Mesenchymal stem cell (in vitro differentiated cells and primary cell): ENCODE measurements around the gene ETF1.

Experiments
- DNase-seq: peaks from one replicate; pipeline ENCODE4 v3.0.0-alpha.2; 2013
- H2AFZ ChIP-seq: one replicate; pipeline ENCODE4 v1.6.1; 2013; ENCODE audit warnings: low read depth, mild to moderate bottlenecking, control low read depth, inconsistent platforms, low read length, moderate library complexity
- H2AK5ac ChIP-seq: 2 replicates; pipeline ENCODE4 v1.6.1; 2013; ENCODE audit warnings: low read length, moderate library complexity, mild to moderate bottlenecking, inconsistent platforms; ENCODE audit not compliant: severe bottlenecking
- H2BK120ac ChIP-seq: one replicate; pipeline ENCODE4 v1.6.1; 2013; ENCODE audit warnings: low read depth, mild to moderate bottlenecking, inconsistent platforms, low read length, moderate library complexity
- H2BK12ac ChIP-seq, 2 experiments: one replicate each; pipeline ENCODE4 v1.6.1; 2013; ENCODE audit warnings: inconsistent platforms in 2 of 2, low read length in 2 of 2, mild to moderate bottlenecking in 2 of 2, moderate library complexity in 2 of 2, control low read depth in 1 of 2
- H2BK15ac ChIP-seq: one replicate; pipeline ENCODE4 v1.6.1; 2013; ENCODE audit warnings: mild to moderate bottlenecking, low read depth, inconsistent platforms; ENCODE audit not compliant: poor library complexity, severe bottlenecking
- H2BK5ac ChIP-seq: 2 replicates; pipeline ENCODE4 v1.6.1; 2013; ENCODE audit warnings: low read depth, mild to moderate bottlenecking, low read length, control low read depth, inconsistent platforms; ENCODE audit not compliant: poor library complexity, severe bottlenecking
- H3K14ac ChIP-seq, 2 experiments: one replicate each; pipeline ENCODE4 v1.6.1; 2013; ENCODE audit warnings: inconsistent platforms in 2 of 2, low read length in 2 of 2, control low read depth in 1 of 2, mild to moderate bottlenecking in 1 of 2, moderate library complexity in 1 of 2
- H3K18ac ChIP-seq, 2 experiments: one replicate each; pipeline ENCODE4 v1.6.1; 2013; ENCODE audit warnings: inconsistent platforms in 2 of 2, low read length in 2 of 2, control low read depth in 1 of 2, low read depth in 1 of 2, mild to moderate bottlenecking in 1 of 2
- H3K23ac ChIP-seq, 2 experiments: one replicate each; pipeline ENCODE4 v1.6.1; 2013; ENCODE audit warnings: inconsistent platforms in 2 of 2, low read length in 2 of 2, mild to moderate bottlenecking in 2 of 2, moderate library complexity in 2 of 2, control low read depth in 1 of 2
- H3K27ac ChIP-seq: 2 replicates; pipeline ENCODE4 v1.5.1; 2013; ENCODE audit warnings: mild to moderate bottlenecking, moderate library complexity, low read length, control low read depth, inconsistent platforms; ENCODE audit not compliant: poor library complexity, severe bottlenecking
- H3K27me3 ChIP-seq, 2 experiments: 2 replicates each; pipeline versions ENCODE4 v1.6.1 to v1.7.0; 2013; ENCODE audit warnings: low read length in 2 of 2, mild to moderate bottlenecking in 2 of 2, moderate library complexity in 2 of 2, control low read depth in 1 of 2, inconsistent platforms in 1 of 2; ENCODE audit not compliant: control insufficient read depth in 1 of 2, insufficient read depth in 1 of 2
- H3K36me3 ChIP-seq, 2 experiments: 2 replicates each; pipeline versions ENCODE4 v1.6.1 to v1.7.0; 2013; ENCODE audit warnings: low read length in 2 of 2, control low read depth in 1 of 2, inconsistent platforms in 1 of 2, low read depth in 1 of 2, mild to moderate bottlenecking in 1 of 2; ENCODE audit not compliant: insufficient read depth in 2 of 2, control insufficient read depth in 1 of 2
- H3K4ac ChIP-seq, 2 experiments: one replicate each; pipeline ENCODE4 v1.6.1; 2013; ENCODE audit warnings: inconsistent platforms in 2 of 2, low read length in 2 of 2, mild to moderate bottlenecking in 2 of 2, moderate library complexity in 2 of 2, control low read depth in 1 of 2, low read depth in 1 of 2
- H3K4me1 ChIP-seq: 2 replicates; pipeline ENCODE4 v1.6.1; 2013; ENCODE audit warnings: low read depth, low read length, control low read depth; ENCODE audit not compliant: control insufficient read depth, insufficient read depth
- H3K4me2 ChIP-seq: 2 replicates; pipeline ENCODE4 v1.6.1; 2013; ENCODE audit warnings: low read length, mild to moderate bottlenecking, inconsistent platforms; ENCODE audit not compliant: poor library complexity, severe bottlenecking
- H3K4me3 ChIP-seq, 2 experiments: 2 replicates each; pipeline versions ENCODE4 v1.5.1 to v1.7.0; 2013; ENCODE audit warnings: low read length in 2 of 2, mild to moderate bottlenecking in 2 of 2, control low read depth in 1 of 2, low read depth in 1 of 2; ENCODE audit not compliant: insufficient read depth in 1 of 2
- H3K79me1 ChIP-seq: replicated peaks from 2 replicates; pipeline ENCODE4 v1.6.1; 2013; ENCODE audit warnings: mild to moderate bottlenecking, control low read depth, low read length, inconsistent platforms; ENCODE audit not compliant: poor library complexity, severe bottlenecking
- H3K9ac ChIP-seq: 2 replicates; pipeline ENCODE4 v1.7.0; 2013; ENCODE audit warnings: mild to moderate bottlenecking, low read length, moderate library complexity
- H3K9me3 ChIP-seq: 2 replicates; pipeline ENCODE4 v1.7.0; 2013; ENCODE audit warnings: mild to moderate bottlenecking, low read length; ENCODE audit not compliant: control insufficient read depth
- H4K8ac ChIP-seq: one replicate; pipeline ENCODE4 v1.6.1; 2013; ENCODE audit warnings: inconsistent platforms, mild to moderate bottlenecking, low read length, moderate library complexity
- H4K91ac ChIP-seq: one replicate; pipeline ENCODE4 v1.6.1; 2013; ENCODE audit warnings: mild to moderate bottlenecking, low read length, inconsistent platforms
- WGBS: methylation state at CpG from one replicate; pipeline ENCODE4 v1.1.7; 2013; ENCODE audit warnings: mixed read lengths; 5-methylcytosine and 5-hydroxymethylcytosine counted together

Gene ETF1

DNA sequence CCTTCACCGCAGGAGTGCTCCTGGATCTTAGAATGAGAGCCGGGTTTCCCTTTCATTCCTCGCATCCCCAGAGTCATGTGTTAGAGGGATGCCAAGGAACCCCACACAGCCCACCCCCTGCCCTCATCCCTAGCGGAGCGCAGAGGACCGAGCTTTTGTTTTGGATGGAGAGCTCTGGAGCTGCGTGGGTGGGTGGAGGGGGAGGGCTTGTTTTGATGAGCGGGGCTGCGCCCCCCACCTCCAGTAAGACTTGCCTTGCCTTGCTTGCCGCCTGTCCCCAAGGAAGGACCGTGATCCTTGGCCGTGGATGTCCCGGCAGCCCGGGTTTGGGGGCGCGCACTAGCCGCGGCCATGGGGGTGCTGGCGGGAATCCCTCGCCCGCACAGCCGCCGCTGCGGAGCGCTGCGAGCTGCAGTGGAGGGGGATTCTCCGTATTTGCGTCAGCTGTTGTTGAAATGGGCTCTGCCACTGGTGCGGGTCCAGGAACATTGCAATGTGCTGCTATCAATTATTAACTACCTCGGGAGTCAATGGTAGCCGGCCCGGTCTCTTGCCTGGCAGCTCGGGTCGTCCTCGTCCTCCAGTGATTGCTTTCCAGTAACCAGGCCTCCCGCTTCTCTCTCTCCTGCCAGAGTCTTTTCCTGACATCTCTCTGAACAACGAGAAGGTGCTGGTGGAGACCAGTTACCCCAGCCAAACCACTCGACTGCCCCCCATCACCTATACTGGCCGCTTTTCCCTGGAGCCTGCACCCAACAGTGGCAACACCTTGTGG is 76.7 kb downstream of the ETF1 start:
- no peak overlapping the region for H2BK12ac ChIP-seq
- WGBS: 29% methylated on average over 39 of the region's 39 CpGs
- H3K9me3 ChIP-seq: no peaks in the 10 kb centered on the region
- H3K4me1 ChIP-seq: peaks cover 27% of the 10 kb centered on the region
- H3K9ac ChIP-seq: peak overlapping the region; percentile 94
- H3K36me3 ChIP-seq: peaks cover 13 to 16% of the 10 kb centered on the region in 2 experiments
- DNase-seq: no peak
- no peak overlapping the region for H4K8ac ChIP-seq
- H3K4me3 ChIP-seq: peak overlapping the region; percentile 77 to 92
- no peak overlapping the region for H2AK5ac ChIP-seq
- no peak overlapping the region for H3K18ac ChIP-seq
- peaks cover 5% of the 10 kb centered on the region for H3K79me1 ChIP-seq
- peak overlapping the region in 1 of 2 experiments; percentile 1 for H3K14ac ChIP-seq
- H2BK5ac ChIP-seq: no peak overlapping the region
- no peak overlapping the region for H3K27ac ChIP-seq
- H4K91ac ChIP-seq: no peak overlapping the region
- no peak overlapping the region for H3K4ac ChIP-seq
- no peak overlapping the region for H3K23ac ChIP-seq
- H2AFZ ChIP-seq: no peak overlapping the region
- no peaks in the 10 kb centered on the region for H3K27me3 ChIP-seq
- H2BK120ac ChIP-seq: no peak overlapping the region
- H2BK15ac ChIP-seq: no peak overlapping the region
- peak overlapping the region; percentile 84 for H3K4me2 ChIP-seq

DNA sequence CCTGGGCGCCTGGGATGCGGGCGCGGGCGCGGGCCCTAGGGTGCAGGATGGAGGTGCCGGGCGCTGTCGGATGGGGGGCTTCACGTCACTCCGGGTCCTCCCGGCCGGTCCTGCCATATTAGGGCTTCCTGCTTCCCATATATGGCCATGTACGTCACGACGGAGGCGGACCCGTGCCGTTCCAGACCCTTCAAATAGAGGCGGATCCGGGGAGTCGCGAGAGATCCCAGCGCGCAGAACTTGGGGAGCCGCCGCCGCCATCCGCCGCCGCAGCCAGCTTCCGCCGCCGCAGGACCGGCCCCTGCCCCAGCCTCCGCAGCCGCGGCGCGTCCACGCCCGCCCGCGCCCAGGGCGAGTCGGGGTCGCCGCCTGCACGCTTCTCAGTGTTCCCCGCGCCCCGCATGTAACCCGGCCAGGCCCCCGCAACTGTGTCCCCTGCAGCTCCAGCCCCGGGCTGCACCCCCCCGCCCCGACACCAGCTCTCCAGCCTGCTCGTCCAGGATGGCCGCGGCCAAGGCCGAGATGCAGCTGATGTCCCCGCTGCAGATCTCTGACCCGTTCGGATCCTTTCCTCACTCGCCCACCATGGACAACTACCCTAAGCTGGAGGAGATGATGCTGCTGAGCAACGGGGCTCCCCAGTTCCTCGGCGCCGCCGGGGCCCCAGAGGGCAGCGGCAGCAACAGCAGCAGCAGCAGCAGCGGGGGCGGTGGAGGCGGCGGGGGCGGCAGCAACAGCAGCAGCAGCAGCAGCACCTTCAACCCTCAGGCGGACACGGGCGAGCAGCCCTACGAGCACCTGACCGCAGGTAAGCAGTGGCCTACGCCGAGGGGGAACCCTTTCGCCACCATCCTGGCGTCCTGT is 77.5 kb downstream of the ETF1 start, which contains the start of gene EGR1:
EGR1 (plus strand) TSS at position 219 of the 864 bp plus-strand sequence; CDS start at position 502, 283 bp downstream.
- peaks cover 5% of the 10 kb centered on the region for H3K79me1 ChIP-seq
- H3K14ac ChIP-seq: peak within 1 kb of the TSS in 1 of 2 experiments; percentile 77
- H3K9ac ChIP-seq: peak within 1 kb of the TSS; percentile 94
- peak within 1 kb of the TSS; percentile 36 for H2BK5ac ChIP-seq
- no peaks in the 10 kb centered on the region for H3K27me3 ChIP-seq
- H3K18ac ChIP-seq: peak within 1 kb of the TSS; percentile 95 to 98
- peak within 1 kb of the TSS; percentile 95 for H3K4me2 ChIP-seq
- H3K4ac ChIP-seq: peak within 1 kb of the TSS; percentile 72 to 82
- H4K8ac ChIP-seq: peak within 1 kb of the TSS; percentile 96
- peak within 1 kb of the TSS; percentile 93 for H3K27ac ChIP-seq
- WGBS: 1% methylated on average over 71 of the region's 85 CpGs
- peaks cover 27% of the 10 kb centered on the region for H3K4me1 ChIP-seq
- no peak within 1 kb of the TSS for H2AK5ac ChIP-seq
- H3K4me3 ChIP-seq: peak within 1 kb of the TSS; percentile 77 to 92
- peaks cover 13 to 16% of the 10 kb centered on the region in 2 experiments for H3K36me3 ChIP-seq
- H3K9me3 ChIP-seq: no peaks in the 10 kb centered on the region
- peak within 1 kb of the TSS; percentile 84 for H2AFZ ChIP-seq
- peak within 1 kb of the TSS; percentile 92 for H2BK15ac ChIP-seq
- H2BK120ac ChIP-seq: peak within 1 kb of the TSS; percentile 91
- H2BK12ac ChIP-seq: peak within 1 kb of the TSS in 1 of 2 experiments; percentile 95
- peak within 1 kb of the TSS; percentile 94 for H4K91ac ChIP-seq
- H3K23ac ChIP-seq: peak within 1 kb of the TSS in 1 of 2 experiments; percentile 70
- peak; percentile 95 for DNase-seq

DNA sequence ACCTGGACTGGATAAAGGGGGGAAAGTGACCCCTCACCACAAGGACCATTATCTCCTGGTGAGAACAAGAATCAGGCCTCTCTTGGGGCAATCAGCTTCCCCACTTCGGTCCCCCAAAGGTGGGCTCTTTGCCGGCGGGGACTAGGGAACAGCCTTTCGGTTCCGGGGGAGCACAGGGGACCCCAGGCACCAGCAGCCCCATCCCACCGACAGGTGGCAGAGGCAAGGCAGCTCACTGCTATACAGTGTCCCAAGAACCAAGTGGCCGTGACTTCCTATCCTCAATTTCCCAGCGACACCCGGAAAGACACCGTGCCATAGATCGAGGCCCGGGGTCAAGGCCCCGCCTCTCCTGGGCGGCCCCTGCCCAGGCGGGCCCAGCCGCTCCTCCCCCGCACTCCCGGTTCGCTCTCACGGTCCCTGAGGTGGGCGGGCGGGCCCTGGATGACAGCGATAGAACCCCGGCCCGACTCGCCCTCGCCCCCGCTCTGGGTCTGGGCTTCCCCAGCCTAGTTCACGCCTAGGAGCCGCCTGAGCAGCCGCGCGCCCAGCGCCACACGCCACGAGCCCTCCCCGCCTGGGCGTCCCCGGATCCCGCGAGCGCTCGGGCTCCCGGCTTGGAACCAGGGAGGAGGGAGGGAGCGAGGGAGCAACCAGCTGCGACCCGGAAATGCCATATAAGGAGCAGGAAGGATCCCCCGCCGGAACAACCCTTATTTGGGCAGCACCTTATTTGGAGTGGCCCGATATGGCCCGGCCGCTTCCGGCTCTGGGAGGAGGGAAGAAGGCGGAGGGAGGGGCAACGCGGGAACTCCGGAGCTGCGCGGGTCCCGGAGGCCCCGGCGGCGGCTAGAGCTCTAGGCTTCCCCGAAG is 78.4 kb downstream of the ETF1 start:
- Histone ChIP-seq H3K23ac (no peak overlapping the region), H3K27me3 (no peaks in the 10 kb centered on the region), H4K91ac (peak overlapping the region; percentile 94), H2AK5ac (no peak overlapping the region), H3K4ac (peak overlapping the region; percentile 72 to 82), H3K36me3 (peaks cover 13 to 16% of the 10 kb centered on the region in 2 experiments), H3K4me2 (peak overlapping the region; percentile 95), H3K4me3 (peak overlapping the region; percentile 77 to 92), H3K9me3 (no peaks in the 10 kb centered on the region), H3K18ac (peak overlapping the region; percentile 95 to 98), H3K27ac (peak overlapping the region; percentile 93), H2AFZ (peak overlapping the region; percentile 84), H2BK15ac (peak overlapping the region; percentile 92), H2BK12ac (peak overlapping the region in 1 of 2 experiments; percentile 95), H2BK5ac (peak overlapping the region; percentile 36), H3K9ac (peak overlapping the region; percentile 94), H3K4me1 (peaks cover 27% of the 10 kb centered on the region), H4K8ac (peak overlapping the region; percentile 96), H3K79me1 (peaks cover 5% of the 10 kb centered on the region), H2BK120ac (peak overlapping the region; percentile 91), H3K14ac (peak overlapping the region in 1 of 2 experiments; percentile 77)
- DNase-seq: peak; percentile 99
- WGBS: under 1% methylated on average over 56 of the region's 64 CpGs
